Endothelial cell of umbilical vein (primary cell): Measurements from ENCODE around the gene ADAM19. TPM values are rescaled to one million over a fixed set of nuclear protein-coding genes. Genes with fewer than 3 reads are reported as not detected.

Experiments used
- BruUV-seq: library from RNA; stranded (reverse); fragments of 400-500 nt; replicated peaks from 2 replicates; lab custom pipeline; 2021; lab: Mats Ljungman, UMichigan
- CTCF ChIA-PET: fragments of 300-600, 350-600 bp; sonication (Branson Sonifier 250); formaldehyde crosslinking; loops from one replicate; lab custom pipeline; 2021; ENCODE audit warnings: antibody characterized with exemption, inconsistent platforms; lab: Charles Lee
- POLR2A ChIA-PET: fragments of 300-600, 350-600 bp; sonication (Branson Sonifier 250); formaldehyde crosslinking; loops from one replicate; lab custom pipeline; 2021; ENCODE audit warnings: antibody characterized with exemption, inconsistent platforms; lab: Charles Lee
- DNase-seq: peaks from one replicate; pipeline ENCODE4 v3.0.0-alpha.2; 2011; ENCODE audit warnings: low read depth, low spot score
- FAIRE-seq: peaks from 2 replicates; lab custom pipeline; 2011; peaks lifted over from hg19 to GRCh38; lab: Jason Lieb, UNC
- H2AFZ ChIP-seq: 2 replicates; pipeline ENCODE4 v1.6.0; 2012; ENCODE audit warnings: low read depth, low read length, control low read depth, inconsistent platforms
- H3K27ac ChIP-seq: 2 replicates; pipeline ENCODE4 v1.5.1; 2011; ENCODE audit warnings: low read depth, mild to moderate bottlenecking, control low read depth, low read length, moderate library complexity; ENCODE audit not compliant: insufficient read depth
- H3K27me3 ChIP-seq, 2 experiments: 2 replicates each; pipeline versions ENCODE4 v1.6.0 to v1.6.1; 2011; ENCODE audit warnings: low read length in 2 of 2, mixed read lengths in 1 of 2; ENCODE audit not compliant: control insufficient read depth in 2 of 2, insufficient read depth in 2 of 2
- H3K36me3 ChIP-seq, 2 experiments: 2 replicates in 1 of 2; 3 replicates in 1 of 2; pipeline ENCODE4 v1.5.1; 2011; ENCODE audit warnings: low read length in 2 of 2, mild to moderate bottlenecking in 1 of 2, moderate library complexity in 1 of 2; ENCODE audit not compliant: control insufficient read depth in 2 of 2, insufficient read depth in 2 of 2; ENCODE audit errors: extremely low read depth in 1 of 2
- H3K4me1 ChIP-seq: 3 replicates; pipeline ENCODE4 v1.5.1; 2011; ENCODE audit warnings: mild to moderate bottlenecking, low read length; ENCODE audit not compliant: control insufficient read depth, insufficient read depth; ENCODE audit errors: extremely low read depth
- H3K4me2 ChIP-seq: 2 replicates; pipeline ENCODE4 v1.6.1; 2011; ENCODE audit warnings: low read length, control low read depth, mixed read lengths; ENCODE audit not compliant: insufficient read depth
- H3K4me3 ChIP-seq, 3 experiments: fragments of 200-600 bp in 1 of 3; sonication (generic), shearing (Covaris generic) in 1 of 3; replicated peaks in 1 of 3; 2 replicates each; pipeline ENCODE4 v1.5.1; 2011 to 2016; ENCODE audit warnings: control low read depth in 3 of 3, low read length in 3 of 3, mild to moderate bottlenecking in 2 of 3, inconsistent platforms in 1 of 3, low read depth in 1 of 3, moderate library complexity in 1 of 3; ENCODE audit not compliant: insufficient read depth in 1 of 3
- H3K79me2 ChIP-seq: 2 replicates; pipeline ENCODE4 v1.6.0; 2012; ENCODE audit warnings: low read length, inconsistent platforms; ENCODE audit not compliant: control insufficient read depth, insufficient read depth
- H3K9ac ChIP-seq: replicated peaks from 2 replicates; pipeline ENCODE3; 2011; ENCODE audit warnings: low read length, control low read depth; ENCODE audit not compliant: insufficient read depth; ENCODE audit errors: extremely low read depth
- H3K9me1 ChIP-seq: replicated peaks from 3 replicates; pipeline ENCODE4 v1.6.0; 2011; ENCODE audit warnings: mild to moderate bottlenecking, low read length; ENCODE audit not compliant: control insufficient read depth, insufficient read depth; ENCODE audit errors: extremely low read depth
- H3K9me3 ChIP-seq: replicated peaks from 2 replicates; pipeline ENCODE4 v1.5.1; 2012; ENCODE audit warnings: low read length, inconsistent platforms; ENCODE audit not compliant: control insufficient read depth, insufficient read depth
- H4K20me1 ChIP-seq: replicated peaks from 2 replicates; pipeline ENCODE3; 2011; ENCODE audit warnings: mild to moderate bottlenecking, low read length; ENCODE audit not compliant: control insufficient read depth, insufficient read depth; ENCODE audit errors: extremely low read depth
- CTCF ChIP-seq, 2 donors: IDR thresholded peaks; 1 replicate in 1 of 2; 2 replicates in 1 of 2; pipeline ENCODE4 v1.5.1; 2011; ENCODE audit warnings: low read length in 2 of 2, mild to moderate bottlenecking in 2 of 2, moderate library complexity in 2 of 2, control low read depth in 1 of 2, inconsistent platforms in 1 of 2, low read depth in 1 of 2; ENCODE audit not compliant: insufficient read depth in 1 of 2; ENCODE audit errors: extremely low read depth in 1 of 2
- EZH2 ChIP-seq: IDR thresholded peaks from 2 replicates; pipeline ENCODE4 v1.6.1; 2012; ENCODE audit warnings: borderline replicate concordance, low read depth, mild to moderate bottlenecking, moderate library complexity, low read length, inconsistent platforms; ENCODE audit not compliant: severe bottlenecking
- FOS ChIP-seq: IDR thresholded peaks from 2 replicates; pipeline ENCODE4 v1.6.1; 2011; ENCODE audit warnings: mild to moderate bottlenecking, low read length, moderate library complexity, borderline replicate concordance; ENCODE audit not compliant: insufficient read depth
- GATA2 ChIP-seq: IDR thresholded peaks from 2 replicates; pipeline ENCODE4 v1.7.0; 2011; ENCODE audit warnings: low read depth, mild to moderate bottlenecking, moderate library complexity, mixed read lengths, low read length; ENCODE audit not compliant: insufficient read length, insufficient read depth
- JUN ChIP-seq: IDR thresholded peaks from 2 replicates; pipeline ENCODE4 v1.6.1; 2011; ENCODE audit warnings: borderline replicate concordance, low read depth; ENCODE audit not compliant: insufficient read length, insufficient read depth
- MAX ChIP-seq: IDR thresholded peaks from 2 replicates; pipeline ENCODE4 v1.6.1; 2011; ENCODE audit not compliant: insufficient read depth, insufficient read length
- MYC ChIP-seq: IDR thresholded peaks from one replicate; pipeline ENCODE4 v1.6.1; 2011; ENCODE audit warnings: mild to moderate bottlenecking, low read depth, low read length
- POLR2A ChIP-seq: IDR thresholded peaks from 2 replicates; pipeline ENCODE4 v1.6.1; 2012; ENCODE audit warnings: low read depth, mild to moderate bottlenecking, control low read depth, low read length
- POLR2AphosphoS5 ChIP-seq: IDR thresholded peaks from 2 replicates; pipeline ENCODE4 v1.6.1; 2012; ENCODE audit warnings: low read depth, mild to moderate bottlenecking, control low read depth, low read length, moderate library complexity; ENCODE audit not compliant: insufficient read depth
- dilution Hi-C: fragments of 300-500 bp; cut with MboI; formaldehyde crosslinking; loops from one replicate; pipeline ENCODE4 v1.15.0; 2019; ENCODE audit warnings: low sequenced_read_pairs; ENCODE audit not compliant: extremely low pct_ligation_motif_present
- intact Hi-C: fragments of 100-400 bp; cut with micrococcal nuclease; formaldehyde crosslinking; loops from one replicate; pipeline ENCODE4 v1.10.0; 2022
- polyA plus RNA-seq, 4 experiments: library from polyadenylated mRNA; depleted of rRNA in 3 of 4; stranded (reverse) in 3 of 4; unstranded in 1 of 4; fragments of >200 nt; gene quantifications; 2 replicates each; pipeline versions ENCODE4 v1.2.1 to v1.2.3, GENCODE V29; 2011 to 2012; ENCODE audit warnings: missing spikeins in 1 of 4
- total RNA-seq: library from RNA; stranded (reverse); gene quantifications from 2 replicates; pipeline ENCODE4 v1.2.3, GENCODE V29; 2021

ADAM19 gene
- total and polyA plus RNA-seq, 2 donors (not counting 3 experiments of a cell fraction or from before 2014, with no cell fraction given), result 10.0 to 22.6 TPM

- Histone ChIP-seq H3K9me1 (no peaks in the 10 kb centered on the region), H3K9ac (no peak overlapping the region), H3K4me2 (no peak overlapping the region), H3K27ac (no peak overlapping the region), H3K9me3 (no peaks in the 10 kb centered on the region), H3K4me3 (no peak overlapping the region), H3K4me1 (peaks cover 6% of the 10 kb centered on the region), H3K27me3 (no peaks in the 10 kb centered on the region), H2AFZ (no peak overlapping the region), H3K79me2 (no peaks in the 10 kb centered on the region), H3K36me3 (no peaks in the 10 kb centered on the region), H4K20me1 (no peaks in the 10 kb centered on the region)
- CTCF ChIA-PET, result interaction anchor here (0.6 to 5.6 kb wide), 59 partner anchors 8 to 323 kb away, joined by 3 to 110 read pairs (median 5); partner anchors contain the start of genes LSM11, NIPAL4 and THG1L
- no TSS peak for BruUV-seq
- dilution Hi-C loops (no loop called here), intact Hi-C loops (loop anchor here (1.0 kb wide), 3 partner anchors 105 to 143 kb away; no protein-coding TSS in a partner anchor)
- TF ChIP-seq EZH2, result no peak
- peak; percentile 48 to 57 for TF ChIP-seq CTCF (IDR thresholded peaks at IDR 0.05; ENCODE audit: extremely low read depth in 1 of 2, insufficient read depth in 1 of 2, low read depth in 1 of 2, low read length in 2 of 2)
- no peak for TF ChIP-seq POLR2A
- no peak for FAIRE-seq
- peak; percentile 27 for DNase-seq
- POLR2A ChIA-PET, result no interaction called here
Observed at GRCh38 chr5:157471709-157472108, 103.9 kb downstream of the ADAM19 start.

- TF ChIP-seq FOS (no peak), GATA2 (no peak), POLR2A (no peak), CTCF (IDR thresholded peaks at IDR 0.05; ENCODE audit: extremely low read depth in 1 of 2, insufficient read depth in 1 of 2, low read depth in 1 of 2, low read length in 2 of 2) (no peak), JUN (no peak), MYC (no peak), POLR2AphosphoS5 (no peak), EZH2 (no peak), MAX (no peak)
- BruUV-seq, result no TSS peak
- Histone ChIP-seq H3K4me1 (peaks cover 6% of the 10 kb centered on the region), H3K9ac (no peak overlapping the region), H3K36me3 (no peaks in the 10 kb centered on the region), H3K4me3 (no peak overlapping the region), H3K9me3 (no peaks in the 10 kb centered on the region), H3K9me1 (no peaks in the 10 kb centered on the region), H3K79me2 (no peaks in the 10 kb centered on the region), H3K27ac (no peak overlapping the region), H3K27me3 (no peaks in the 10 kb centered on the region), H4K20me1 (no peaks in the 10 kb centered on the region), H2AFZ (no peak overlapping the region), H3K4me2 (no peak overlapping the region)
- CTCF ChIA-PET, result interaction anchor here (1.1 to 5.6 kb wide), 13 partner anchors 9 to 252 kb away, joined by 3 to 110 read pairs (median 12); a partner anchor contains a TSS
- DNase-seq, result no peak
- FAIRE-seq, result no peak
- intact Hi-C loops (loop anchor here (1.0 kb wide), 3 partner anchors 104 to 142 kb away; no protein-coding TSS in a partner anchor), dilution Hi-C loops (no loop called here)
- POLR2A ChIA-PET, result no interaction called here
Observed at GRCh38 chr5:157470631-157471030, 104.9 kb downstream of the ADAM19 start.
